Measurements from ENCODE around the gene GIMAP1. TPM values are rescaled to one million over a fixed set of nuclear protein-coding genes. Genes with fewer than 3 reads are reported as not detected.
"Not testable (repeated sequence)": the region's sequence is repeated elsewhere in the genome, so short reads cannot be mapped to it uniquely, and the experiment has no call there.

The GIMAP1 gene
- not detected for total RNA-seq (ENCODE audit: unreplicated experiment)
- long read RNA-seq = 0 reads

DNA sequence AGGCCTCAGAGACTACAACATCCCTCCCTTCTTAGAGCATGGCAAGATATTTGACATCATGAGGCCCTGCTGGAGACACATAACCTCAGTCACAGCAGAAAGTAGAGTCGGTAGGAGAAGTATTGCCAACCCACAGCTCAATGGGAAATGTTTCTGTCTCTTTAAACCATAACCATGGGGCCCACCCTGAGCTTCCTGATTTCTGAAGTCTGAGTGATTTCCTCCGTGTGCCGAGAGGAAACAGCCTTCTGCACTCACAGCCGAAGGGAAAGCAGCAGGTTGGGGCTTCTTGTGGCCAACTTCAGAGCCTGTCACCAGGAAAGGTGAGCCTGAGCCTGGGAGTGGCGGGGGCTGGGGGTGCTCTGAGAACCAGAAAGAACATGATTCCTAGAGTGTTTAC, at the start of gene GIMAP1:
TSS of gene GIMAP1 (plus strand) at position 246 of the 400 bp plus-strand sequence. CDS start 2,435 bp downstream, outside the sequence.
- peaks cover 6% of the 10 kb centered on the region for H3K27me3 Mint-ChIP-seq (ENCODE audit: unreplicated experiment)
- no peaks in the 10 kb centered on the region for H3K4me1 Mint-ChIP-seq (ENCODE audit: low read depth, unreplicated experiment)
- H3K36me3 Mint-ChIP-seq (ENCODE audit: unreplicated experiment) = no peaks in the 10 kb centered on the region
- TF ChIP-seq CTCF (IDR thresholded peaks at IDR 0.05; ENCODE audit: partially characterized antibody, unreplicated experiment) = no peak
- no peak within 1 kb of the TSS for H3K4me3 Mint-ChIP-seq (ENCODE audit: unreplicated experiment)
- no peak within 1 kb of the TSS for H3K27ac Mint-ChIP-seq (ENCODE audit: unreplicated experiment)
- no peaks in the 10 kb centered on the region for H3K9me3 Mint-ChIP-seq (ENCODE audit: unreplicated experiment)
- no peak for DNase-seq

GRCh38 chr7:150668472-150668911, 47.9 kb upstream of the GIMAP1 start:
- H3K36me3 Mint-ChIP-seq (ENCODE audit: unreplicated experiment) = peaks cover 5% of the 10 kb centered on the region
- no peaks in the 10 kb centered on the region for H3K9me3 Mint-ChIP-seq (ENCODE audit: unreplicated experiment)

DNA sequence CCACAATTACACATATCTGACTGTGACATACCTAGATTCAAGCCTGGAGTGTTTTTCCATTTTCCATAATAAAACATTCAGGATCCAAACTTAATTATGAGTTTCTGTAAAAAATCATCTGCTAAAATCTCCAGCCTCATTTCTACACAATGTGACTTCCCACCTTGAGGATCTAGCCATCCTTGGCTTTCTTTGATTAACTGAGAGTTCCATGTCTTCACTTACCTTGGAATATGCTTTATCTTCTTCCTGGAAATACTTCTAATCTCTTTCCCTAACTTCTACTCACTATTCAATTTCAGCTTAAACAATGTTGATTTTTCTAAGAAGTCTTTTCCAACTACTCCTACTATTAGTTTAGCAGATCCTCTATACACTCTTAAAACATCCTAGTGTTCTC, 47.4 kb upstream of the GIMAP1 start:
- peaks cover 5% of the 10 kb centered on the region for H3K36me3 Mint-ChIP-seq (ENCODE audit: unreplicated experiment)
- no peak overlapping the region for H3K27ac Mint-ChIP-seq (ENCODE audit: unreplicated experiment)
- no peaks in the 10 kb centered on the region for H3K9me3 Mint-ChIP-seq (ENCODE audit: unreplicated experiment)
- no peaks in the 10 kb centered on the region for H3K4me1 Mint-ChIP-seq (ENCODE audit: low read depth, unreplicated experiment)
- no peak overlapping the region for H3K4me3 Mint-ChIP-seq (ENCODE audit: unreplicated experiment)
- H3K27me3 Mint-ChIP-seq (ENCODE audit: unreplicated experiment) = no peaks in the 10 kb centered on the region
- no peak for TF ChIP-seq CTCF (IDR thresholded peaks at IDR 0.05; ENCODE audit: partially characterized antibody, unreplicated experiment)
- DNase-seq = no peak

More at GRCh38 chr7:150668472-150668911, 47.9 kb upstream of the GIMAP1 start:
- Mint-ChIP-seq H3K27me3 (ENCODE audit: unreplicated experiment) (no peaks in the 10 kb centered on the region), H3K4me1 (ENCODE audit: low read depth, unreplicated experiment) (no peaks in the 10 kb centered on the region), H3K4me3 (ENCODE audit: unreplicated experiment) (no peak overlapping the region), H3K27ac (ENCODE audit: unreplicated experiment) (no peak overlapping the region)
- DNase-seq = no peak
- TF ChIP-seq CTCF (IDR thresholded peaks at IDR 0.05; ENCODE audit: partially characterized antibody, unreplicated experiment) = no peak

GRCh38 chr7:150671798-150672585, 44.4 kb upstream of the GIMAP1 start:
- H3K9me3 Mint-ChIP-seq (ENCODE audit: unreplicated experiment); DNase-seq; H3K4me1 Mint-ChIP-seq (ENCODE audit: low read depth, unreplicated experiment); H3K36me3 Mint-ChIP-seq (ENCODE audit: unreplicated experiment); H3K27me3 Mint-ChIP-seq (ENCODE audit: unreplicated experiment); H3K4me3 Mint-ChIP-seq (ENCODE audit: unreplicated experiment); H3K27ac Mint-ChIP-seq (ENCODE audit: unreplicated experiment): not testable (repeated sequence)

DNA sequence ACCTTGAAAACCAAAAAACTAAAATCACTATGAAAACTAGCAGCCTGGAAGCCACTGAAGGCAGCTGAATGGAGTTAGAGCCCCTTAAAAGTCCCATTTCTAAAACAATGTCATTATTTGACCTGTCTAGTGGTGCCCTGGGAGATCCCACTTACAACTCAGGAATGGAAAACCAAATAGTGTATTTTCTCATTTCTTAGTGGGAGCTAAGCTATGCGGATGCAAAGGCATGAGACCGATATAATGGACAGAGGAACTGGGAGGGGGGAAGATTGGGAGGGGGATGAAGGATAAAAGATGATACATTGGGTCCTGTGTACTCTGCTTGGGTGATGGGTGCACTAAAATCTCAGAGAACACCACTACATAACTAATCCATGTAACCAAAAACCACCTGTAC, 40.7 kb upstream of the GIMAP1 start:
- no peak for TF ChIP-seq CTCF (IDR thresholded peaks at IDR 0.05; ENCODE audit: partially characterized antibody, unreplicated experiment)
- Mint-ChIP-seq H3K27ac (ENCODE audit: unreplicated experiment) (no peak overlapping the region), H3K4me1 (ENCODE audit: low read depth, unreplicated experiment) (no peaks in the 10 kb centered on the region), H3K36me3 (ENCODE audit: unreplicated experiment) (no peaks in the 10 kb centered on the region), H3K4me3 (ENCODE audit: unreplicated experiment) (no peak overlapping the region), H3K27me3 (ENCODE audit: unreplicated experiment) (peaks cover 2% of the 10 kb centered on the region), H3K9me3 (ENCODE audit: unreplicated experiment) (peaks cover 2% of the 10 kb centered on the region)
- no peak for DNase-seq

GRCh38 chr7:150676276-150676675, 40.1 kb upstream of the GIMAP1 start:
- not testable (repeated sequence) for H3K4me3 Mint-ChIP-seq (ENCODE audit: unreplicated experiment); H3K27ac Mint-ChIP-seq (ENCODE audit: unreplicated experiment); H3K4me1 Mint-ChIP-seq (ENCODE audit: low read depth, unreplicated experiment); DNase-seq; H3K9me3 Mint-ChIP-seq (ENCODE audit: unreplicated experiment); H3K27me3 Mint-ChIP-seq (ENCODE audit: unreplicated experiment); H3K36me3 Mint-ChIP-seq (ENCODE audit: unreplicated experiment)

DNA sequence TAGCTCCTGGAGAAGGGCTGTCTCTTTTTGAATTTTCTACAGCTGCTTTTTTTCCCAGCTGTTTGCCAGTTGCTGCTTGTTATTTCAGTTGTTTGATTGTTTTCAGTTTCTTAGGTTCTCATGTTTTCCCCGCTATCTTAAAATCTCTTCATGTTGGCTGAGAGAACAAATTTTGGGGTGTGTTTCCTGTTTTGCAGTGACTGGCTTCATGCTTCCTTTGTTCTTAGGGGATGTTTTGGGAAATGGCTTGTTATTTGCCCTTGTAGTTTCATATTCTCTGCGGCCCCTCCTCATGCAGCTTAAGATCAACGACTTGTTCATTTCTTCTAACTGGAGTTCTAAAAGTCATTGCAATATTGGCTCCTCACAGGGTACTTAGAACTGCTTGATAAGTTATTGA, 39.6 kb upstream of the GIMAP1 start:
- DNase-seq; H3K4me3 Mint-ChIP-seq (ENCODE audit: unreplicated experiment); H3K4me1 Mint-ChIP-seq (ENCODE audit: low read depth, unreplicated experiment); H3K27me3 Mint-ChIP-seq (ENCODE audit: unreplicated experiment); H3K36me3 Mint-ChIP-seq (ENCODE audit: unreplicated experiment); H3K9me3 Mint-ChIP-seq (ENCODE audit: unreplicated experiment); H3K27ac Mint-ChIP-seq (ENCODE audit: unreplicated experiment): not testable (repeated sequence)

DNA sequence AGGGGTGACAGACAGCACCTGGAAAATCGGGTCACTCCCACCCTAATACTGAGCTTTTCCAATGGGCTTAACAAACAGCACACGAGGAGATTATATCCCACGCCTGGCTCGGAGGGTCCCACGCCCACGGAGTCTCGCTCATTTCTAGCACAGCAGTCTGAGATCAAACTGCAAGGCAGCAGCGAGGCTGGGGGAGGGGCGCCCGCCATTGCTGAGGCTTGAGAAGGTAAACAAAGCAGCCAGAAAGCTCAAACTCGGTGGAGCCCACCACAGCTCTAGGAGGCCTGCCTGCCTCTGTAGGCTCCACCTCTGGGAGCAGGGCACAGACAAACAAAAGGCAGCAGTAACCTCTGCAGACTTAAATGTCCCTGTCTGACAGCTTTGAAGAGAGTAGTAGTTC, 37.8 kb upstream of the GIMAP1 start:
- not testable (repeated sequence) for H3K36me3 Mint-ChIP-seq (ENCODE audit: unreplicated experiment); H3K9me3 Mint-ChIP-seq (ENCODE audit: unreplicated experiment); H3K27ac Mint-ChIP-seq (ENCODE audit: unreplicated experiment); DNase-seq; H3K4me1 Mint-ChIP-seq (ENCODE audit: low read depth, unreplicated experiment); H3K4me3 Mint-ChIP-seq (ENCODE audit: unreplicated experiment); H3K27me3 Mint-ChIP-seq (ENCODE audit: unreplicated experiment)
